GM18870 (cell line): ENCODE results near the gene BNC2.

Source experiments
- ATAC-seq: cut with Tn5 transposase; IDR thresholded peaks from one replicate; pipeline ENCODE4 v1.9.1; 2021; ENCODE audit warnings: moderate library complexity; ENCODE audit not compliant: unreplicated experiment

The BNC2 gene

DNA sequence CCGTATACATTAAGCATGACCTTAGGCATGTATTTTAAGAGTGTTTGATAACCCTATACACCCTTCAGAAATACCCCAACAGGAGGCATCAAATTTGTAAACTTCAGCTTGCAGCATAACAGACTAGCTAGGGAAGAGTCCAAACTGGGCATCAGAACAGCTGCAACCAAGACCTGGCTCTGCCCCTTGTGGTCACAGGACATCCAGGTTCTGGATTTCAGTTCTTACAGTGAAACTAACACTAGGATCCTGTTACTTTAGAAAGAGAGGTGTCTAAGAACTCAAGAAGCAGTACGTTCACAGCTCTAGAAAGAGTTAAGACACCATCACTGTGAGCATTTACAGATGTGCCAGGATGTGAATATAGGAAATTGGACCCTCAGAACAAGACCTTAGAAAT is 229.8 kb downstream of the BNC2 start:
- no peak for ATAC-seq

DNA sequence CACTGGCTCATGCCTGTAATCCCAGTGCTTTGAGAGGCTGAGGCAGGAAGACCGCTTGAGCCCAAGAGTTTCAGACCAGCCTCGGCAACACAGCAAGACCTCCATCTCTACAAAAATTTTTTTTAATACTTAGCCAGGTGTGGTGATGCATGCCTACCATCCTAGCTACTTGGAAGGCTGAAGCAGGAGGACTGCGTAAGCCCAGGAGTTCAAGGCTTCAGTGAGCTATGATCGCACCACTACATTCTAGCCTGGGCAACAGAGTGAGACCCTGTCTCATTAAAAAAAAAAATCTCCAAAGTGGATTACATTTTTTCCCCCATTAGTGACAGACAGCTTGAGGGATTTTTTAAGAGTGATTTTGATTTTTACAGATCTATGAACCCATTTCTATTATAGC is 230.8 kb downstream of the BNC2 start:
- ATAC-seq: no peak

DNA sequence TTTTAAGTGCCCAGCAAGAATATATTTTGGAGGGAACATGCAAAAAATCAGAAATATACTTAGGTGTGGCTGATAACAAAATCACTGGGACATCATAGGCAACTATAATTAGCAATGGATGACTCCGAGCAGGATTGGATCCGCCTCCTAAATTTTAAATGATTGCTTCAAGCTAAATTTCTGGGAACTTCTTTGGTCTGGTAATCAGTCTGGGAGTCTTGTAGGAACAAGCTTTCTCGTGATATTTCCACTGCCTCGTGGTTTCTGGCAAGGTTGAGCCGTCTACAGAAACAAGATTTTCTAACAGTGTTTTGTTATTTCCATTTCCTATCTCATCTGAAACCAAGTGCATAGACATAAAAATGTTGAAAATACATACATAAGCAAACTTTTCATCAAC is 232.6 kb downstream of the BNC2 start:
- no peak for ATAC-seq

DNA sequence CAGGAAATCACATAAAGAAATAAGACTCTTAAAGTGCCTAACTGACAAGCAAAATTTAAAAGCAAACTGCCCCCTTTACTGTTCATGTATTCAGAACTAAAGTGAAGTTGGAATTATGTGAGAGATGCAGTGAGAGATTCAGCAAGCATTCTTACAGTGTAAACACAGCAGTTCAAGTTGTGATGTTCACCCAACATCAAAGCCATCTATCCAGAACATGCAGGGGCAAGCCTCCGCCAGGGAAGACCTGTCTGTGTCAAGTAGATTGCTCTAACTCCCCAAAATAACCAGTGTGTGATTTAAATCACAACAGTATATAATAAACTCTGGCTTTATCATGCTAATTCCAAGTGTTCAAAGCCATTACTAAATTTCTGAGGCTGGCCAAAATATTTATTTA is 233.3 kb downstream of the BNC2 start:
- no peak for ATAC-seq

DNA sequence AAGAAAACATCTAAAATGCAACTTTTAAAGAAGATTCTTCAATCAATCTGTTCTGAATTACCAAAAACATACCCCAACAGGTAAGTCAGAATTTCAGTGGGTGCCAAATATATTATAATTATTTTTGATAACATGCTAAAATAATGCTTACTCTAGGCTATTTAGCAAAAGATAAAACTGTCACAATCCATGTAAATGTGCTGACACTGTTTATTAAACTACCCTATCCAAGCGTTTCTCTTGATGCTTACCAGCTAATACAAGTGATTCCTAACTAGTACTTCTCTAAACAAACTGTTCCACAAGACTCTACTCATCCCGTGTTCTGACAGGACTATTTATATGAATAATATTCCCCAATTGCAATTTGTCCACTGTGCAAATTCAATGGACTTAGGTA is 236.7 kb downstream of the BNC2 start:
- no peak for ATAC-seq

DNA sequence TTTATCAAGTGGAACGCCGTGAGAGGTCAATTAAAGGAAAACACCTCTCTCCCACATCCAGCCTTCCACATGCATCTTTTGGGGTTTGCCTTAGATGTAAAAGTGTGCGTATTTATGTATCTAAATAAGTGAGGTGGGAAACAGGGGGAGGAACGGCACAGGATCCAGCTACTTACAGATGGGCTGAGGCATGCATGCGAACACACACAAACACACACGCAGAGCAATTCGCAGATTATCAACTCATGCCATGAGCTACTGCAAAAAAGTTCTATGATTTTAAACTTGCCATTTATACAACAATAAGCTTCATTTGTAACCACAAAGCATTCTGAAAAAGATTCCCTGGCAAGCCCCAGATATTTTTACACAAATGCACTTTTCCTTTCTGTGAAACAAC is 242.1 kb downstream of the BNC2 start:
- ATAC-seq: no peak

DNA sequence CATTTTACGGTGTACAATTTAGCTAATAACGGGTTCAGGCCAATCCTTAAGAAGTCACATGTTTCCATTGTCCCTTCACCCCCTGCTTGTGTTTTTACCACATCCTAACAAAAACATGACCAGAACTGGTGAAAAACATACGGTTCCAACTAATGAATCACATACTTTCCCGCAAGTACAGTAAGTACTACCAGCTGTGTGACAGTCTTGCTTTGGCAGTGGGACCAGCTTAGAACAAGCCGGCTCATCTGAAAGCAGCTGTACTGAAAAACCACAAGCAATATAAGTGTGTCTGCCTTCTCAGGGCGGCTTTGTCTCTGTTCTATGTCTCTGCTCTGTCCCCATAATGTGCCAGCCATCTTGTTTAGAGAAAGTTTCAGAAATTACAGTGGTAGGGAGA is 242.5 kb downstream of the BNC2 start:
- no peak for ATAC-seq

DNA sequence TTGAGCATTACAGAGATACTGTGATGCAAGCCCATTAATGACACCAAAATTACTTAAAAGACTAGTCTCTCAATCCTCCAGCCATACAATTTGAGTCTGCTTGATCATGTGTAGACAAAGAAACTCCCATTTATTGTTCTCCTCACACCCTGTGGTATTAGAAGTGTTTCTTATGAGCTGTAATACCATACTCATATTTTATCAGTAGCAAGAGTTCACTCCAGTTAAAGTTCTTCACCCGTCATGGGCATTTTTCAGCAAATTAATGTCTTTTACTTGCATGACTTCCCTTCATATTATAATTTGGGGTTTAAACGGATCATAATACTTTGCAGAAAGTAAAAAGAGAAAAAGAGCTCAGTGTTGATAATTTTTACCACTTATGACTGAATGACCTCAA is 242.9 kb downstream of the BNC2 start:
- ATAC-seq: no peak

DNA sequence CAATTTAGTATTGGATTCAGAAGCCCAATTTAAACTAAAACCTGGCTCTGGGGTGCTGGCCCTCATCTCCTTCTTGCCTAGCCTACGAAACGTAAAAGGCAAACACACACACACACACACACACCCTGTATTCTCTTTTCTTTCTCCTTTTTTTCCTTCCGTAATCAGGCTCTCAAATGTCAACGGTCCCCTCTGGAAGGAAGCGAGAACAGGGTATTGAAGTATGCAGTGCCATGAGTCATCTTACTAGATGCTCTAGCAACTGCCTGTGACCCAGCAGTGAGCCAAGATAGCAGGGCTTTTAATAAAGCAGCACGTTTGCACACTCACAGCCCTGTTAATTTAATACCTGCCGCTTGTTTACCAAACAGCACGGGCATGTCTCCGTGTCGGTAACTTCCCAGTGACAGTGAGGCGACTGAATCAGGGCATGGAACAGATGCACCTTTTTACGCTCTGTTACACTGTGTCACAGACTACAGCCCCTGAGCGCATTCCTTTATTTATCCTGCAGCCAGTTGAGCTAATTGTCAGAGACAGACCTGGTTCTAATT is 243.8 kb downstream of the BNC2 start:
- ATAC-seq: no peak

DNA sequence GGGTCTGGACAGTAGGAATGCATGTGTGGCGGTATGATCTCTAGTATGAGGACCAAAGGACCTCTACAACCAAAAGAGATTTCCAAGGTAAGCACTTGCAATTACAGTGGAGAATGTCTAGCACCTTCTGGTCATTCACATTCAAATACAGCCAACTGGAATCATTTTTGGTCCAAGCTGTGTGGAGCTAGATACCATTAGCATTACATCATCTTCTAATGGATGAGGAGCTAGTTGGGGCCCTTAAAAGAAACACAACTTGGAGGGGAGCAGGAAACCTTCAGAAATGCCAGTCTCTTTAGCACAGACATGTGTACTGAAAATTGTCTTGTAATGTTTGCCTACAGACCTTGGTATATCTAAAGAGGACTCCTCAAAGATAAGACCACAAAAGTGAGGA is 244.7 kb downstream of the BNC2 start:
- no peak for ATAC-seq

DNA sequence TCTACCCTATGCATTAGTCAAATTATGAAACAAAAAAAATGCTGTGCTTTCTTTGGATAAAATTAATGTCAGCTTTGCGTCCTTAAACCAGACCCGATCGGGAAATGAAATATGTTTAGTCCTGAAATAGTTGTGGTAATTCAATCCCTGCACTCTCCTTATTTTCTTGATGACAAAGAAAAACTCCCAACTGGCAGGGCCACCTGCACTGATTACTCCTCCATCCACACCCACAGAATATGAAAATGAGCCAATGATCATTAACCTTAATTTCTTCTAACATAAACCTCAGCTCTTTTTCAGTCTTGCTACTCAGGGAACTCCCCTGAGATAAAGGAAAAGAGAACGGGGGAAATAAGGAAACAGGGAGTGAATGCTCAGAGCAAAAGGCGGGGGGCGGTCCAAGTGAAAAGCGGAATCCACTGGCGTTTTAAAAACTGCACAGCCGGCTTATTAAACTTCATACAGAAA is 245.3 kb downstream of the BNC2 start:
- no peak for ATAC-seq

DNA sequence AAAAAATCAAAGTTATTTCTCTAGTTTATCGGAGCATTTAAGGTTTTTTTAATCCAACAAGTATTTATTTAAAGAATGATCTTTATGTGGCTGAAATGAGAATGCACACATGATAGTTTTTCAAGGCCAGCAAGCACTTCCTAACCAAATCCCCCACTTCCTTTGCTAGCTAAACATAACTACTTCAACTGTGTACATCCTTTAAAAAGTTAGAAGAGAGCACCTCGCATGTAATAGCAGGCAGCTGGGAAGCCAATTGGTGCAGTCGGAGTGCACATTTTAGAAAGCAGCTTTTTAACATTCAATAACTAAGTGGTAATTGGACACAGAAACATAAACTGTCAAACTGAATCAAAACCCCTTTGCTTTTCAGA is 245.7 kb downstream of the BNC2 start:
- no peak for ATAC-seq

DNA sequence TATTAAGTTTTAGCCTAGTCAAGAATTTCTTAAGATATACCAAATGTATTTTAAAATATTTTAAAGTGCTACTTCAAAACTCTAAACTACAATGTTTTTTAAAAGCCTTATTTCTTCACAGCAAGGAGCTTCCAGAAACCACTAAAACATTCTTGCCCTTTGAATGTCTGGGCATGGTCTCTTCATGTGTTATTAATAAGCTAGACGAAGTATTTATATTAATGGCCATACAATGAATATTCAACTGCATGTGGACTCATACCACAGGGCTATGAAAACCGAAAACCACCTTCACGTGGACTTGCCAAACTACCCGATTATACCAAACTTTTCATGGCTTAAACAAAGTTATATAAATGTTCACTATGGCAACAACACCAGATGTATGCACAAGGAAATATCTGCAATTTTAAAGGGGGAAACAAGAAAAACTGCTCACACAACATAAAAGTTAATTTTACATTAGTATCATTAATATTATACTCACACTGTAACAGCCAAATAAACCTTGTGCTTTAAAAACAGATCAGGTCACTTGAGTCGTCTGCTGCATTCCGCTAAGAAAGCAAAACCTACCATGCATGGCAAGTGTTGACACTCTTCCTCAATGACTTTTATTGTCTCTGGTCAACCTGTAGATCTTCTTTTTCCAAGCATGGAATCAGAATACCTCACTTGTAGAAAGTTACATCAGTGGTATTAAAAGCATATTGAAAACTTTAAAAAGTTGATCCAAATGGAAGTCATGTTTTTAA is 246.3 kb downstream of the BNC2 start:
- no peak for ATAC-seq

DNA sequence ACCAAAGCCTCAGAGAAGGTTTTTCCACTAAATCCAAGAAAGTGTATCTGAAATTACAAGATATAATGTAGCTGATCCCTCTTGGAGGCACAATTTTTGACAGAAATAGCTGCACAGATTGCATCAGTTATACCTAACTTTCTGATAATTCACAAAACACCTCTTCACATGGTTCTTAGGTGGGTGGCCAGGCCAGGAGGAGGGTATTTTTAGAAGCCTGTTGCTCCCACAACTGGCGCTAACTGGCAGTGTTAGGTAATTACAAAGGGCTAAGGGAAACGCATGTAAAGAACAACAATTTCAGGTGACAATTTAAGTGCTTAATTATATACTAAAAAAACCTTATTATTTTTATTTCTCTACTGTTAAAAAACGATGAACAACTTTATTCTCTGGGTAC is 247.9 kb downstream of the BNC2 start:
- ATAC-seq: no peak

DNA sequence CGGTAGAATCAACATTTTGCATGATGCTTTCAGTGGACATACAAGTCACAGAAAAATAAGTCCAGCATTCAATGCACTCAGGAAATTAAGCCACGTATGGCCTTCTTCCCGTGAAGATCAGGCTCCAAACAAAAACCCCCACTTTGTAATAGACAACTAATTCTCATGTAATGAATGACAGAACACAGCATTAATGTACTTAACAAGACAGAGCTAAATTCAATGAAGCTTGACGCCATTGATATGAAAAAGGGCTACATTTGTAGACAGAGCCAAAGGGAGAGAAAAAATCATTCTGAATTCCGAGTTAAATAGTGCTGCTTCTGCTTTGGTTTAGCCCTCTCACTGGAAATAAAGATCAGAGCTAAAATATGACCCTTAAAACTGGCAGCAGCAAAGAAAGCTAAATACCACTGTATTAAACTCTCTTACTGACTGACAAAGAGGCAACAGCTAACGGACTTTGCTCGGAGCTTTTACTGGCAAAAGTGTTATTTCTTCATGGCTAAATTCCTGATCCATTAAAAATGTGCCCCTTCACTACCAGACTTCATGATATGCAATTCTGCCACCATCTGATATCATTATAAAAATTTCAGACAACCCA is 250.5 kb downstream of the BNC2 start:
- no peak for ATAC-seq

DNA sequence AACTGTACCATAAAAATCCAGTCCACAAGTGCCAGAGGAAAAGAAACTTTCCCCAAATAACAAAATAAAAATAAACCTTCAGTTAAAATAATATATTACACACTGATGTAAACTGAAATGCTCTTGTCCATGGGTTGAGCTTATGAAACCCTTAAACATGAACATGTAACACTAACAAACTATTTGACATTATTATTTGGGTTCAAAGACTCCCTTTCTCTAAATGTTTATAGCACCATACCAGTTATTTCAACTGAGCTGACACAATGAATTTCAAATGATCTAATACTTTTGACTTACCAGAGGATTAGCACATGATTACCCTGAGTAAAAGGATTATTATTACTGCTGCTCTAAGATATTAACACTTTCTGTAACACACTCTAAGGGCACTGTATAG is 251.1 kb downstream of the BNC2 start:
- ATAC-seq: no peak

DNA sequence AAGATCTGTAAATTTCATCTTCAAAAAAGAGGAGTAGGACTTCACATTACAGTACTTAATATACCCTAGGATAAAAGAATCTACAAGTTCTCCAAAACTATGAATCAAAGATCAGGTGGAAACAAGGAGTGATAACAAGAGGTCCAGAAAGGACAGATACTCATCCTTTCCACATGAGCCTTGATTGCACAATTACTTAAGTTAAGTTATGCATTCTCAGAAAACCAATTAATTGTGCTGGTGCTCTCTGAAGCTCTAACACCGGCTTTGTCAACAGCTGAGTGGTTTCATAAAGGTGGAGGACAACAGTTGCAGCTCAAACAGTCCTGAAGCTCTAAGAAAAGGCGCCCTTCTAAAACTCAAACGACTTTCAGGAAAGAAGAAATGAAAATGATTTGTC is 251.9 kb downstream of the BNC2 start:
- no peak for ATAC-seq

DNA sequence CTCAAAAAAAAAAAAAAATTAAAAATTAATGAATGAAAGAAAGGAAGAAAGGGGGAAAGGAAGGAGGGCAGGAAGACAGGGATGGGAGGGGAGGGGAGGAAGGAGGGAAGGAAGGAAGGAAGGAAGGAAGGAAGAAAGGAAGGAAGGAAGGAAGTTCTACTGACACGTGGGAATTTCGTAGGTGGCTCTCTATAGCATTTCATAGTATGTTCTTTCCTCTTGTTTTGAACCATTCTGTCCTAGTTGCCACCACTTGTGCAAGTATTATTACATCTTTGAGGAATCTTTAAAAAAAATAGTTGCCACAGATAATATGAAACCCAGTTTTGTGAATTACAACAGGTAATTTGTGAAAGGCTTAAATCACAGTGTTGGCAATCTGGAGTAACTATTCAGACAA is 253.8 kb downstream of the BNC2 start:
- no peak for ATAC-seq

DNA sequence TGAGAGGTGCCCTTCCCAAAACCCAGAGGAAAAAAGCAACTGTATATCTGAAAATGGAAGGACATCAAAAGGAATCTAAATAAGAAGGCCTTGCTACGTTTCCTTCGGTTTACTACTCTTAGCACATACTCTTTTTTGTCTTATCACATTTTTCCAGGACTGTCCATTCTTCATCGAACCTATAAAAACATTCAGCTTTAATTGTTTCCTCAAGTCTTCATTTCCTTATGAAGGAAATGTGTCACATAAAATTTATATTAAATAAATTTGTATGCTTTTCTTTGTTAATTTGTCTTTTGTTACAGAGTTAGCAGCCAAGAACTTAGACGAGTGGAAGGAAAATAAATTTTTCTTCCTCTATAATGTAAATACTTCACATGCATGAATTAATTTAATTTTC is 255.0 kb downstream of the BNC2 start:
- ATAC-seq: no peak

DNA sequence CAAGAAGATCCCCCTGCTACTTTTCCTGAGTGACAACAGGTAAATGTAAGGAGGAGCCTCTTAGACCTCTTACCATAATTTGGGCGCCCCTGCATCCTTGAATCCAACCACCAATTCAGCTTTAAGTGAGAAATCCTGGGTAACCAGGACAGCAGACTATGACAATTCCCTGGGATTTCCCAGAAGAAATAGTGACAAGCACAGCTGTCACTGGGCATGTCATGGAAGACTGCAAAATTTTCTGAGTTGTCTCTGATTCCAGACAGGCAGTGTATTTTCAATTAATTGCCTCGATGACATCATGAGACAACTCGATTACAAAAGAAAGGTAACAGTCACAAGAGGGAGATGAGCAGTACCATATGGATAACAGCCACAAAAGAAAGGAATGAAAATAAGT is 256.9 kb downstream of the BNC2 start:
- no peak for ATAC-seq

DNA sequence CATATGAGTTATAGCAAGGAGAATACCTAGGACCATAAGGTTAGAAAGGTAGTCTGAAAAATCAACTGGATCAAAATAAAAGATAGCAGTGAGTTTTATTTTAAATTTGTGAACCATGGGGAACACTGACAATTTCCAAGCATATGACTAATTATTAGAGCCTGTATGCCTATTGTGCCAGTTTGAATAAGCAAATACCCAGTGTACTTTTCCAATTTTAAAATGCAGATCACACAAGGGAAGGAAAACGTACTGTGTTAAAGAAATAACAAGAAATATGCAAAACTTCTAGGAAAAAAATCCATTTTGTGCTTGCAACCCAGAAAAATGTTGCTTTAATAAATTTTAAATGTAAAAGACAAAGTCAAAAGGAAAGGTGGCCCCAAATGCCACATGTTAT is 257.4 kb downstream of the BNC2 start:
- no peak for ATAC-seq

DNA sequence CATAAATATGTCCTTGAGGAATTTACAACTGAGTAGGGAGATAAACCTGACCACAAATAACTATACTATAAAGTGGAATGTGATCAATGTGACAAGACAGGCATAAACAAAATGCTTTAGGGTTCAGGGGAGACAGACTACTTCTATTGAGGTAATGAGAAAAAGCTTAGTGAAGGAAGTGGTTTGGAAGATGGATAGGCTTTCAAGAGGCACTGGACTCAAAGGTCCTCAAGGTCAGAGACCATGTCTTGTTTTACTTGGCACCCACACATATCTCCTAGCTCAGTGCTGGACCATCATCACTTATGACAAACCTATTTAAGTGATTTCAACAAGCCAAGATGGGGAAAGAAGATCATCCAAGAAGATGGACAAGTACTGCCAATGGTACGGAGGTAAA is 257.8 kb downstream of the BNC2 start:
- no peak for ATAC-seq

DNA sequence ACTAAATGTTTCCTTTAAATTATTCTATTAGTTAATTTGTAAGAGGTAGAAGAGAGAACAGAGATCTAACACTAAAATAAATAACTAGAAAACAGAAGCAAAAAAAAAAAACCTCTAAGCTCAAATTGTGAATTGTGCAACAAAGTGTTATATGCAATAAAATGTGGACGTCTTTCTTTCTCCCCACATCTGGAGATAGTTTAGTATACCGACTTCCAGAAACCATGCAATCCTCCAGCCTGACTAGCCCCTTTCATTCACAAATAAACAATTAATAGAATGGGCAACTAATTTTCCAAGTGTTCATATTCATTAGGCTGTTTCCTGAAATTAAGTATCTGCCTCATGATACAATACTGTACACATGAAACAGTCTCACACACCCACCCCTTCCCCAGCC is 258.5 kb downstream of the BNC2 start:
- no peak for ATAC-seq
